Measurements from ENCODE around the gene PLA2G15. TPM values are rescaled to one million over a fixed set of nuclear protein-coding genes. Genes with fewer than 3 reads are reported as not detected.

Gene PLA2G15, protein sequence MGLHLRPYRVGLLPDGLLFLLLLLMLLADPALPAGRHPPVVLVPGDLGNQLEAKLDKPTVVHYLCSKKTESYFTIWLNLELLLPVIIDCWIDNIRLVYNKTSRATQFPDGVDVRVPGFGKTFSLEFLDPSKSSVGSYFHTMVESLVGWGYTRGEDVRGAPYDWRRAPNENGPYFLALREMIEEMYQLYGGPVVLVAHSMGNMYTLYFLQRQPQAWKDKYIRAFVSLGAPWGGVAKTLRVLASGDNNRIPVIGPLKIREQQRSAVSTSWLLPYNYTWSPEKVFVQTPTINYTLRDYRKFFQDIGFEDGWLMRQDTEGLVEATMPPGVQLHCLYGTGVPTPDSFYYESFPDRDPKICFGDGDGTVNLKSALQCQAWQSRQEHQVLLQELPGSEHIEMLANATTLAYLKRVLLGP
- total RNA-seq (10 to 100 TPM in 3 of 7 donors, 1 to 10 TPM in 4; 7.7 to 18.4 (median 9.7) TPM), polyA plus RNA-seq (10 to 100 TPM in 1 of 2 donors, 1 to 10 TPM in 1; 7.3 to 12.4 TPM)
- long read RNA-seq, donor 1, transcript PLA2G15-201 (6 exons, 2,727 nt) = major isoform, 54 of 77 reads
- long read RNA-seq, donor 1, transcript PLA2G15-209 (6 exons, 1,203 nt) = minor isoform, 12 of 77 reads
- long read RNA-seq, donor 1, partial matches to known transcripts = 2 of 77 reads
- long read RNA-seq, donor 1, other reads (novel, unspliced or antisense) = 7 of 77 reads
- long read RNA-seq, donor 2, partial matches to known transcripts = 0 of 6 reads
- long read RNA-seq, donor 2, other reads (novel, unspliced or antisense) = 0 of 6 reads
- long read RNA-seq, donor 3, transcript PLA2G15-201 (6 exons, 2,727 nt) = major isoform, 36 of 54 reads
- long read RNA-seq, donor 3, transcript PLA2G15-209 (6 exons, 1,203 nt) = minor isoform, 10 of 54 reads
- long read RNA-seq, donor 3, partial matches to known transcripts = 1 of 54 reads
- long read RNA-seq, donor 3, other reads (novel, unspliced or antisense) = 6 of 54 reads

DNA sequence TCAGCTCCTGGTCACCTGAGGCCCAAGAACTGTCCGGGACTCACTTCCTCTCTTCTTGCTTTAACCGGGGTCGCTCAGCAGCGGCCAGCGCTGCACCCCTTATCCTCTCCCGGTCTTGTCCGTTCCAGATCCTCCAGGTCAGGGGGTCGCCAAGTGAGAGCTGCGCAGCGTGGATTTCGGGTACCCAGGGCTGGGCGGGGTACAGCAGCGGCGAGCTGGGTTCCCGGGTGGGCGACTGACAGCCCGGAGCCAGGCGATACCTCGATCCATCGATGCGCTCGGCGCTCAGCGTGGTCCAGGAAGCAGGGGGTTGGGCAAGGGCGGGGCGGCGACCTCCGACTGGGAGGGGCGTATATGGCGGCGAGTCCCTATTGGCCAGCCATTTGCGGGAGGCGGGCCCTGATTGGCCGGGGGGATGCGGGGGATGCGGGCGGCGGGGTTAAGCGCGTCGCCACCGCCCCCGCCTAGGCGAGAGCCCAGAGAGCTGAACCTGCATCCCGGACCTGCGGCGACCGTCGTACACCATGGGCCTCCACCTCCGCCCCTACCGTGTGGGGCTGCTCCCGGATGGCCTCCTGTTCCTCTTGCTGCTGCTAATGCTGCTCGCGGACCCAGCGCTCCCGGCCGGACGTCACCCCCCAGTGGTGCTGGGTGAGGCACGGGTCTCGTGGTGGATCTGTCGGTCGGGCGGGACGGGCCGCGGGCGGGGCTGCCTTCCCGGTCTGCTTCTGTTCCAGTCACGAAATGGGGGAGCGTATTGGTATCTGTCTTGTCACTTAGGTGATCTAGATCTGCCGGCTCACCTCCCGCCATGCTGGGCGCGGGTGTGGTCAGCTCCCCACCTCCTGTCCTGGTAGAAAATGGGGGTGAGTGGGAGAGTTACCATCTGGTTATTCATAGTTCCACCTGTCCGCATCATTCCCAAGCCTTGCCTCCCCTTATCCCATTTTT is at the start of gene PLA2G15:
PLA2G15 (plus strand) TSS at position 471 of the 951 bp plus-strand sequence; CDS start at position 525, 54 bp downstream.
- no peak within 1 kb of the TSS for H3K27ac ChIP-seq
- TF ChIP-seq, protein P1, sequence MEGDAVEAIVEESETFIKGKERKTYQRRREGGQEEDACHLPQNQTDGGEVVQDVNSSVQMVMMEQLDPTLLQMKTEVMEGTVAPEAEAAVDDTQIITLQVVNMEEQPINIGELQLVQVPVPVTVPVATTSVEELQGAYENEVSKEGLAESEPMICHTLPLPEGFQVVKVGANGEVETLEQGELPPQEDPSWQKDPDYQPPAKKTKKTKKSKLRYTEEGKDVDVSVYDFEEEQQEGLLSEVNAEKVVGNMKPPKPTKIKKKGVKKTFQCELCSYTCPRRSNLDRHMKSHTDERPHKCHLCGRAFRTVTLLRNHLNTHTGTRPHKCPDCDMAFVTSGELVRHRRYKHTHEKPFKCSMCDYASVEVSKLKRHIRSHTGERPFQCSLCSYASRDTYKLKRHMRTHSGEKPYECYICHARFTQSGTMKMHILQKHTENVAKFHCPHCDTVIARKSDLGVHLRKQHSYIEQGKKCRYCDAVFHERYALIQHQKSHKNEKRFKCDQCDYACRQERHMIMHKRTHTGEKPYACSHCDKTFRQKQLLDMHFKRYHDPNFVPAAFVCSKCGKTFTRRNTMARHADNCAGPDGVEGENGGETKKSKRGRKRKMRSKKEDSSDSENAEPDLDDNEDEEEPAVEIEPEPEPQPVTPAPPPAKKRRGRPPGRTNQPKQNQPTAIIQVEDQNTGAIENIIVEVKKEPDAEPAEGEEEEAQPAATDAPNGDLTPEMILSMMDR (IDR thresholded peaks at IDR 0.05) = peak in 1 of 3 donors; percentile 9
- no peak for TF ChIP-seq EP300 (IDR thresholded peaks at IDR 0.05)
- TF ChIP-seq POLR2A (IDR thresholded peaks at IDR 0.05) = peak; percentile 60
- intact Hi-C loops (cut with DNase I) = no loop called here
- H3K9me3 ChIP-seq = no peaks in the 10 kb centered on the region
- no peaks in the 10 kb centered on the region for H3K36me3 ChIP-seq
- H3K27me3 ChIP-seq = no peaks in the 10 kb centered on the region
- DNase-seq = peak; percentile 97 to 98 (median 98)
- H3K4me1 ChIP-seq (ENCODE audit: insufficient read depth) = peaks cover 11% of the 10 kb centered on the region
- peak within 1 kb of the TSS; percentile 88 for H3K4me3 ChIP-seq
- WGBS, 3 donors = 1% methylated on average over 25 to 75 of the region's 75 CpGs

DNA sequence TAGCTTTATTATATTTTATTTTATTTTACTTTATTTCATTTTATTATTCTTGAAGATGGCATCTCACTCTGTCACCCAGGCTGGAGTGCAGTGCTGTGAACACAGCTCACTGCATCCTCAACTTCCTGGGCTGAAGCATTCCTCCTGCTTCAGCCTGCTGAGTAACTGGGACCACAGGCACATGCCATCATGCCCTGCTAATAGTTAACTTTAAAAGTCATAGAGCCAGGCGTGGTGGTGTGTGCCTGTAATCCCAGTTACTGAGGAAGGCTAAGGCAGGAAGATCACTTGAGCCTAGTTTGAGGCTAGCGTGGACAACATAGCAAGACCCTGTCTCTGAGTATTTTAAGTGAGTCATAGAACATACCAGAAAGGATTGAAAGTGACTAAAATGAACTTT is 47.9 kb upstream of the PLA2G15 start:
- intact Hi-C loops (cut with DNase I) = no loop called here
- WGBS, 3 donors = 88 to 96% (median 93%) methylated on average over 2 of the region's 2 CpGs
- H3K4me3 ChIP-seq = no peak overlapping the region
- TF ChIP-seq, protein P1 (IDR thresholded peaks at IDR 0.05) = no peak
- TF ChIP-seq EP300 (IDR thresholded peaks at IDR 0.05) (no peak), POLR2A (IDR thresholded peaks at IDR 0.05) (no peak)
- no peaks in the 10 kb centered on the region for H3K36me3 ChIP-seq
- no peak for DNase-seq
- H3K4me1 ChIP-seq (ENCODE audit: insufficient read depth) = no peaks in the 10 kb centered on the region
- H3K27me3 ChIP-seq = no peaks in the 10 kb centered on the region
- H3K27ac ChIP-seq = no peak overlapping the region
- H3K9me3 ChIP-seq = no peaks in the 10 kb centered on the region

DNA sequence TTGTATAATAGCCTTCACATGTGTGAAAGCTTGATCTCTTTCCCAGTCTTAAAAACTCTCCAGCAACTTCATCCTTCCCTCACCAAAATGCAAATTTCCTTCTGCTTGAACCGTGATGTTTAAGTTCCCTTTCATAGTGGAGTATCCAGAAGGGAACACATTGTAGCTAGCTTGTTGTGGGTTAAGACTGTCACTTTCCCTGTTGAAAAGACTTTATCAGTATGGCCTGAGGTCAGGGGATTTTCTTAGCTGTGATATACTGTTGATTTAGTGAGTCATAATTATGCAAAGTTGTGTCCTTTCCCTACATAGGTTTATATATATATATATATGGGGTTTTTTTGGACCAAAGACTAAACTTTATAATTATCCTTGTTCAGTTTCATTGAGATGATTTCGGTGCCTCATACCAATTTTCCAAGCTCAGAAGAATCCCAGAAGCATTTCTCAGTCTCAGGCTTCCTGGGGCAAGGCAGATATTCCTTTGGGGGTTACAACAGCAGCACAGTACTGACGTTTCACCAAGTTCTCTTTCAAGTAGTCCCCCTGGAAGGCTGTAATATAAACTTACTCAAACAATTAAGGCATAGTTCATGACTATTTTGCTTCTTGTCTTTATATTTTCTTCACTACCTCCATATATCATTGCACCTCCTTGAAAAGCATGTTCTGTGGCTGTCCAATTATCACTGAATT is 44.9 kb upstream of the PLA2G15 start:
- no peaks in the 10 kb centered on the region for H3K9me3 ChIP-seq
- H3K4me1 ChIP-seq (ENCODE audit: insufficient read depth) = no peaks in the 10 kb centered on the region
- H3K36me3 ChIP-seq = no peaks in the 10 kb centered on the region
- intact Hi-C loops (cut with DNase I) = no loop called here
- no peak for DNase-seq
- H3K27me3 ChIP-seq = no peaks in the 10 kb centered on the region
- no peak overlapping the region for H3K27ac ChIP-seq
- no peak overlapping the region for H3K4me3 ChIP-seq
- WGBS, 3 donors = 50 to 61% (median 53%) methylated on average over 3 of the region's 3 CpGs
- TF ChIP-seq, protein P1 (IDR thresholded peaks at IDR 0.05) = no peak
- TF ChIP-seq POLR2A (IDR thresholded peaks at IDR 0.05) (no peak), EP300 (IDR thresholded peaks at IDR 0.05) (no peak)
